Mammary epithelial cell (primary cell): ENCODE results near the gene BRAT1.

Experiments
- EZH2 ChIP-seq: IDR thresholded peaks from 2 replicates; pipeline ENCODE4 v1.6.1; 2012; ENCODE audit warnings: low read length, inconsistent platforms, borderline replicate concordance
- TF ChIP-seq, protein P1 (sequence below), 2 donors: IDR thresholded peaks in 1 of 2; conservative IDR thresholded peaks in 1 of 2; 2 replicates each; pipeline ENCODE4 v1.5.1; 2011 to 2012; ENCODE audit warnings: inconsistent platforms in 2 of 2, low read length in 2 of 2, mild to moderate bottlenecking in 2 of 2, control low read depth in 1 of 2, low read depth in 1 of 2; ENCODE audit not compliant: insufficient read depth in 1 of 2; ENCODE audit errors: extremely low read depth in 1 of 2

DNA sequence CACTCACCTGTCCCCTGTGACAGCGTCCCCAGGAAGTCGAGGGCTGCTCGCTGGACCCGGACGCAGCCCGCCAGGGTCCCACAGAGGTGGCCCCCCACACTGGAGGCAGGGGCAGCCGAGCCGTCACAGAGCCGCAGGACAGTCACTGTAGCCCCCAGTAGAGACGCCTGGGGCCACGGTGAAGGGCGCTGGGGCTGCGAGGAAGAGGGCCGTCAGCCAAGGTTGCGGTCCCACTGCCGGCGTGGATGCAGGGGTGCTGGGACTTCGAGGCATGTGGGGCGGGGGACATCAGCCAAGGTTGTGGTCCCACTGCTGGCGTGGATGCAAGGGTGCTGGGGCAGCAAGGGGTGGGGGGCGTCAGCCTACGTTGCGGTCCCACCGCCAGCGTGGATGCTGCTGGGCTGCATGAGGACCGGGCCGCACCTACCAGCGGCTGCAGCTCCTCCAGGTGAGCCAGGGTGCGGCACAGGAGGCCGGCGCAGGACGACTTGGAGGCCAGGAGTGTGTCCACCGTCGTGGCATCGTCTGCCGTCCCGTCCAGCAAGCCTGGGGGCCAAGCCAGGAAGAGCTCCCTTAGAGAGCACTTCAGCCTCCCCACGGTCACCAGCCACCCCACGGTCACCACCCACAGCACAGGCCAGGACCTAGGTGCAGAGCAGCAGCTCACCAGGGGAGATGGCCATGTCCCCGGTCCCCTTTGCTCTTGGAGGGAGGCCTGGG is 13.9 kb downstream of the BRAT1 start:
- TF ChIP-seq, protein P1, sequence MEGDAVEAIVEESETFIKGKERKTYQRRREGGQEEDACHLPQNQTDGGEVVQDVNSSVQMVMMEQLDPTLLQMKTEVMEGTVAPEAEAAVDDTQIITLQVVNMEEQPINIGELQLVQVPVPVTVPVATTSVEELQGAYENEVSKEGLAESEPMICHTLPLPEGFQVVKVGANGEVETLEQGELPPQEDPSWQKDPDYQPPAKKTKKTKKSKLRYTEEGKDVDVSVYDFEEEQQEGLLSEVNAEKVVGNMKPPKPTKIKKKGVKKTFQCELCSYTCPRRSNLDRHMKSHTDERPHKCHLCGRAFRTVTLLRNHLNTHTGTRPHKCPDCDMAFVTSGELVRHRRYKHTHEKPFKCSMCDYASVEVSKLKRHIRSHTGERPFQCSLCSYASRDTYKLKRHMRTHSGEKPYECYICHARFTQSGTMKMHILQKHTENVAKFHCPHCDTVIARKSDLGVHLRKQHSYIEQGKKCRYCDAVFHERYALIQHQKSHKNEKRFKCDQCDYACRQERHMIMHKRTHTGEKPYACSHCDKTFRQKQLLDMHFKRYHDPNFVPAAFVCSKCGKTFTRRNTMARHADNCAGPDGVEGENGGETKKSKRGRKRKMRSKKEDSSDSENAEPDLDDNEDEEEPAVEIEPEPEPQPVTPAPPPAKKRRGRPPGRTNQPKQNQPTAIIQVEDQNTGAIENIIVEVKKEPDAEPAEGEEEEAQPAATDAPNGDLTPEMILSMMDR (conservative IDR thresholded peaks at IDR 0.05 in 1 of 2, IDR thresholded peaks at IDR 0.05 in 1 of 2; ENCODE audit: extremely low read depth in 1 of 2, insufficient read depth in 1 of 2, low read depth in 1 of 2, low read length in 2 of 2), result no peak
- no peak for TF ChIP-seq EZH2
